Eye (tissue), 1 donor: ENCODE measurements around the gene CHST12.
"Not testable (repeated sequence)": the region's sequence is repeated elsewhere in the genome, so short reads cannot be mapped to it uniquely, and the experiment has no call there.

Experiments used
- DNase-seq: peaks from one replicate; pipeline ENCODE4 v3.0.0-alpha.2; 2015

The CHST12 gene

DNA sequence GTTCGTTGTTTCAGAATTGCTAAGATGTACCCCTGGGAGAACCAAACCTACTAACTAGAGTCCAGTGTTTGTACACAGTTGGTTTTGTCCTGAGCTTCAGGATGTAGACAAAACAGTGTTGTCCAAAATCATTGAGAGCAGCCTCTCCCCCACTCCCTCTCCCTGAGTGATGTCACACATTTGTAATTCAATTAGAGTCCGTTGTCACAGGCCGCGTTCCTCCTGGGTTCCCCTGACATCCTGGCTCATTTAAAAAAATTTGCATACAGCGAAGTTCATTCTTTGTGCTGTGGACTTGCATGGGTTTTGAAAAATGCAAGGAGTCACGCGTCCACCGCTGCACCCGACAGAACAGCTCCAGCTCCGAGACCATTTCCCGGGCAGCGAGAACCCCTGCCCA is 62.5 kb downstream of the CHST12 start:
- DNase-seq, result no peak

DNA sequence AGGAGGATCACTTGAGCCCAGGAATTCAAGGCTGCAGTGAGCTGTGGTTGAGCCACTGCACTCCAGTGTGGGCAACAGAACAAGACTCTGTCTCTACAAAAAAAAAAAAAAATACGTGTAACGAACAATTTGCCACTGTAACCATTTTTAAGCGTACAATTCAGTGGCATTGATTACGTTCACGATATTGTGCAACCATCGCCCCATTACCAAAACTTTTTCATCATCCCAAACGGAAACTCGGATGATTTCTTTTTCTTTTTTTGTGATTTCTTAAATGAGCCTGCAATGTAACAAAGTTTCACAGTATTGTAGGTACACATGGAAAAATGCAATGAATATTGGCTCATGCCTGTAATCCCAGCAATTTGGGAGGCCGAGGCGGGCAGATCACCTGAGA is 63.3 kb downstream of the CHST12 start:
- no peak for DNase-seq

DNA sequence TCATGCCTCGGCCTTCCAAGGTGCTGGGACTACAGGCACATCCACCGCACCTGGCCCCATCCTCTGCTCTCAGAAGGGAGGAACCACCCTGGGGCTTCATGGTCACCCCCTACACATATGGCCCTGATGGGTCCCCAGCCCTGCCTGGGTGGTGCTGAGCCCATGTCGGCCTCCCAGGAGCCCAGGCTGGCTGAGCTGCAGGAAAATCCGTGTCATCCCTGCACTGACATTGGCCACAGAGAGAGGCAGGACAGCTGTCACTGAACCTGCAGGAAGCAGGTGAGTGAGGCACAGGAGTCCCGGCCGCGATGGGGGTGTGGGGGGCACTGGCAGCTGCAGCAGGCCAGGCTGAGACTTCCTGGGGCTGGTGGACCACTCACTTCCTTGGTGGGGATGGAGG is 64.8 kb downstream of the CHST12 start:
- DNase-seq, result no peak

DNA sequence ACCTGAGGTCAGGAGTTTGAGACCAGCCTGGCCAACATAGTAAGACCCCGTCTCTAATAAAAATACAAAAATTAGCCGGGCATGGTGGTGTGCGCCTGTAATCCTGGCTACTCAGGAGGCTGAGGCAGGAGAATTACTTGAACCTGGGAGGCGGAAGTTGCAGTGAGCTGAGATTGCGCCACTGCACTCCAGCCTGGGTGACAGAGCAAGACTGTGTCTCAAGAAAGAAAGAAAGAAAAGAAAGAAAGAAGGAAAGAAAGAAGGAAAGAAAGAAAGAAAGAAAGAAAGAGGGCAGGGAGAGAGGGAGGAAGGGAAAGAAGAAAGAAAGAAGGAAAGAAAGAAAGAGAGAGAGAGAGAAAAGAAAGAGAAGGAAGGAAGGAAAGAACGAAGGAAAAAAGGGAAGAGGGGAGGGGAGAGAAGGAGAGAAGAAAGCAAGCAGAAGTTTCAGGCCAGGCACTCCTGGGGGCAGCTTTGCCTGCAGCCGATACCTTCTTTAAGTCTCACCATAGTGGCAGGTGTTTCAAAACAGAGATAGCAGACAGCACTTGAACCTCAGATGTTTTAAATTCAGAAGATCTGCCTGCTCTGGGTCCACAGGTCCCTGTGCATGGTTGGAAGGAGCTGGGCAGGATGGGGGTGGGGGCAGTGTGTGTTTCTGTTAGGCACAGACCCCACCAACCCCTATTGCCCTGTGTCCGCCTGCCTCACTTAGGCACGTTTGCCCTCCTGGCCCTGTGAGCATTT is 66.2 kb downstream of the CHST12 start:
- not testable (repeated sequence) for DNase-seq

DNA sequence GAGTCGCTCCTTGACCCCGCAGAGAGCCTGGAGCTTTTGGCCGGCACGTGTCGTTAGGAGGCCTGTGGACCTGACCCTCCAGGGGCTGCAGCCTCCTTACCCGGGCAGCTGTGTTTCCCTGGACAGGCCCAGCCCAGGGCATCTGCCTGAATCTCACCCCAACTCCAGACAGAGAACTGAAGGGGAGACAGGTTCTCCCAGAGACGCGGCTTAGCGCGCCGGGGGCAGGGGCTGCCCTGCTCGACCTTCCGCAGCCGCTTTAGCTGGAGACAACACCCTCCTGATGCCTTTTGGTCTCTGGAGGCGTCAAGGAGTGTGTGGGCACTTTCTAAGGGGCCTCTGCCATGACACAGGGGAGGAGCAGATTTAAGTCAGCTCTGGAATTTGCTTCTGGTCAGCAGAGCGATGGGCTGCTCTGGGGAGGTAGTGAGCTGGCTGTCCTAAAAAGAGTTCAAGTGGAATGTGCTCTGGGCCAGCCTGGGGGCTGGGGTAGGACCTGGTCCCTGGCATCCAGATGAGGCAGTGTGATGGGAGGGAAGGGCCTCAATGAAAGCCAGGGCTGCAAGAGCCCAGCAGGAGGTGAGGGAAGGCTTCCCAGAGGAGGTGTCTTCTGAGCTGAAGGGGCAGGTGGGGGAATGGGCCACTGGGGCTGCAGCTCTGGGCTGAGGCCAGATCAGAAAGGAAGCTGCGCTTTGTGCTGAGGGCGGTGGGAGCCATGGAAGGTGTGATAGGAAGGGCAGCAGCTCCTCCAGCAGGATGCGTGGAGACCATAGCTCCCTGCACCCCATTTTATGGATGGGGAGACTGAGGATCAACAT is 67.0 kb downstream of the CHST12 start:
- DNase-seq, result no peak

DNA sequence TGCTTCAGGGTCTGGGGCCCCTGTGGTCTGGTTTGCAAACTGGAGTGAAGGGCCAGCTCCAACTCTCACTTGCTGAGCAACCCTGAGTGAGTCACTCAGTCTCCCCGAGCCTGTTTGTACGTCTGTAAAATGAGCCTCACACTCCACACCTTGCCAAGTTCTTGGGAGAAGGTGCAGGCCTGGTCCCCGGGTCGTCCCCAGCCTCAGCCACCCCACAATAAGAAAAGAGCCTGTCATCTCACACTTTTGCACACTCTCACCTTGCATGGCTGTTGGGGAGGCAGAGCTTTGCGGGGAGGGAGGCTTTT is 67.6 kb downstream of the CHST12 start:
- DNase-seq, result no peak

DNA sequence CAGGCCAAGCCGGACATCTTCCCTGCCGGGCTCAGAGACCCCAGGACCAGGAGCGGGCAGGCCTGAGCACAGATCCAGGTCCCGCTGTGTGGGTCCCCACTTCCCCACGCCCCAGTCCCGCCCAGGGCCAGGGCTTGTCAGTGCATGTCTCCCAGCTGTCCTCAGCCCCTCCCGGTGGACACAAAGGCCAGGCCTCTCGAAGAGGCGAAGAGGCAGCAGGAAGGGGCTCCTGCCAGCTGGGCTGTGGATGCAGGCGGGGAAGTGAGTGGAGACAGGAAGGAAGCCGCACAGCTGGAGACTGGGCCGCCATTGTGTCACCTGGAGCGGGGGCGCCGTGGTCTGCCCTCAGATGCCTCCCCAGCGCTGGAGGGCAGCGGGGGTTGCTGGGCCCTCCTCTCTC is 68.0 kb downstream of the CHST12 start:
- no peak for DNase-seq

DNA sequence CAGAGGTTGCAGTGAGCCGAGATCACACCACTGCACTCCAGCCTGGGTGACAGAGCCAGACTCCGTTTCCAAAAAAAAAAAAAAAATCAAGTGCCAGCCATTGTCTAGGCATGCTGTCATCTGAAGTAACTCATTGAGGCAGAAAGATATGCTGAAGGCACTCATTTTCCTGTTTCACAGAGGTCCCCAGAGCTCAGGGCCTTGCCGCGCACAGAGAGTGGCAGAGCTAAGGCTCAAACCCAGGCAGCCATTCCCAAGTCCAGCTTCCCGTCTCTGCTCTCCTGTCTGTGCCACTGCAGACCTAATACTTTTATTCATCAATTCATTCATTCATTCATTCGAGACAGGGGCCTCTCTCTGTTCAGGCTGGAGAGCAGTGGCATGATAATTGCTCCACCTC is 69.3 kb downstream of the CHST12 start:
- peak; percentile 73 for DNase-seq

DNA sequence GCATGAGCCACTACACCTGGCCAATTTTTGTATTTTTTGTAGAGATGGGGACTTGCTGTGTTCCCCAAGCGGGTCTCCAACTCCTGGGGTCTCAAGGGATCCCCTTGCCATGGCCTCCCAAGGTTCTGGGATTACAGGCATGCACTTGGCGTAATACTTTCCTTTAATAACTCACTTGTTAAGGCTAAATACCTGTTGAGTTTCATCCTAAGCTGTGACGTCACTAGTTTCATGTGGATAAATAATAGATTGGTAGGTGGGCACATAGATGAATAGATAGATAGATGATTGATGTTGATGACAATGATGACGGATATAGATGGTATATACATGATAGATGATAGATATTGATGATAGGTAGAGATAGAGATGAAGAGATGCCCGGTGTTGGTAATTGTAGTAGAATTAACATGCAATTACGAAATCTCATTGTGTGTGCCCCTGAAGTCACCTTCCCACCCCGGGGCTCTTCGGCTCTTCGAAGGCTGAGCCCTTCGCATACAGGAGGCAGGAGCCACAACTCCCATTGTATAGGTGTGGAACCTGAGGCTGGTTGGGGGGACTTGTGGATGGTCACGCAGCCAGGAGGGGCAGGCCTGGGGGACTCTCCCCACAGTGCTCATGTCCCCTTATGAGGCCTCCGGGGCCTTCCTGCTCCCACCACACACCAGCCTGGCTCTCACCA is 70.2 kb downstream of the CHST12 start:
- DNase-seq, result no peak

DNA sequence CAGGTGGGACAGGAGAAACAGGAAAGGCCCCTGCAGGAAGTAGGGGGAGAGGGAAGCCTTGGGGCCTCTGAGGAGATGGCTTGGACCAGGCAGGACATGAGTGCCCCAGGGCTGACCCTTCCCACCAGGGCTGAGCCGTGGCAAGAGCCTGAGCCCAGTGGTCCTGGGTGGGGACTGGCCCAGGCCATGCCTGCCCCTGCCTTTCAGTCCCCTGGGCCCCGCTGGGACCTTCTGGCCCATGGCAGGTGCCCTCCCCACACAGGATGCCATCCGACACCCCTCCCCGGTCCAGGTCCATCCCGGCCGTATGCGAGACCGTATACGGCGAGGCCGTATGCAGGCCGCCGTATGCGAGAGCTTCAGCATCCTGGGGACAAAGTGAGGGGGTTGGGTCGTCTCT is 70.8 kb downstream of the CHST12 start:
- DNase-seq, result no peak

DNA sequence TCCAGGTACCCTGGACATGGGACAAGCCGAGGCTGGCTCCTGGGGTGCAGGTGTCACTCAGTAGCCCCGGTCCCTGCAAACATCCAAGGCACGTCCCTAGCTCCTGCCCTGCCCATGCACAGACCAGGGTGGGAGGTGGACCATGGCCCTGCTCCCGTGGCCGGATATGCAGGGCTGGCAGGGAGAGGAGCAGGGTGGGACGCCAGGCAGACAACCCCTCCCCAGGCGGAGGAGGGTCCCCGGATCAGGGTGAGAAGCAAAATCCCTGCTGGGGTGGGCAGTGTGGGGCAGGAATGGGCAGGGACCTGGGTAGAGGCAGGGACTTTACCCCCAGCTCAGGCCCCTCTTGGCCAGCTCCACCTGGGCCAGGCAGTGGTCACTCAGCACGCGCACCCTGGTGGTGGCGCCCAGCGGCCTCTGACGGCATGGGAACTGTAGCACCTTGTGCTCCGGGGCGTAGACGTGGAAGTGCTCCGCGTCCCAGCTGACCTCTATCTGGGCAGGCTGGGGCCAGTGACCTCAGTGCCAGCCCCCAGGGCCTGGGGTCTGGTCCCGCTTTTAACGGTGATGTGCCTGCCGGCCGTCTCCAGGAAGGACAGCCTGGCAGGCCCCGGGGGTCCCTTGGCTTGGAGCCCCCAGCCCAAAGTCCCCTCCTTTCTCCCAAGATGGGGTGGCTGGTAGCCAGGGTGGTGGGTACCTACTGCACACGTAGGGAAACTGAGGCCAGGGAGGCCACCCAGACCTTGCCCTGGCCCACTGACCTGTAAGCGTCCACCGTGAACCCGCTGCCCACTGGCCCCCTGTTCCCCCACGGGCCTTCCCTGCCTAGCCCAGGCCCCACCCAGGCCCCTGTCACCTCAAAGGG is 71.6 kb downstream of the CHST12 start:
- no peak for DNase-seq

DNA sequence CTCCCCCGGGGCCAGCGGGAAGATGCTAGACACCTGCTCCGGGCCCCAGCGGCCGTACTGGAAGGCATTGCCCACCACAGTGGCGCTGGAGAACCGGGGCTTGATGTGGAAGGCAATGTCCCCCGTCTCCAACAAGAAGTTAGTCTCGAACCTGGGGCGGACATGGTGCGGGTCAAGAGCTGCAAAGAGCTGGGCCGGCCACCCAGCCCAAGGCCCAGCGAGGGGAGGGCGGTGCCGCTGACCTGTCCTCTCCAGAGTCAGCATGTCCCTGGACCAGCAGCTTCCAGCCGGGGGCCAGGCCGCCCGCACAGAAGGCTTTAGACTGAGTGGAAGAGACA is 72.2 kb downstream of the CHST12 start:
- DNase-seq, result no peak

DNA sequence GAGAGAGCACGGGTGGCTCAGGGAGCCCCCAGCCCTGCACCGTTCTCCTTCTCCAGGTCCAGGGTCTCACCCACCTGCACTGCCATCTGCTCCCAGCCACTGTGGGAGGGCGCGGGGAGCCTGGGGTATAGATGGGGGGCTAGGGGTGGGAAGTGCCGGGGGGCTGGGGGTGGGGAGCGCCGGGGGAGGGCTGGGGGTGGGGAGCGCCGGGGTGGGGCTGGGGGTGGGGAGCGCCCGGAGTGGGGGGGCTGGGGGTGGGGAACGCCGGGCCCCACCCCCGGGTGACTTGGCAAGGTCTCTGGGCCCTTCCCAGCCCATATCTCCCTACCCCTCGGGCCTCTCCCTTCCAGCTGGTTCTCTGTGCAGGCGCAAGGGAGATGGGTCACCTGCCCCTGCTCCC is 72.9 kb downstream of the CHST12 start, which contains the start of gene GRIFIN:
TSS of gene GRIFIN (minus strand) at position 101 of the 400 bp plus-strand sequence. CDS start at position 86, 15 bp downstream.
- no peak for DNase-seq

DNA sequence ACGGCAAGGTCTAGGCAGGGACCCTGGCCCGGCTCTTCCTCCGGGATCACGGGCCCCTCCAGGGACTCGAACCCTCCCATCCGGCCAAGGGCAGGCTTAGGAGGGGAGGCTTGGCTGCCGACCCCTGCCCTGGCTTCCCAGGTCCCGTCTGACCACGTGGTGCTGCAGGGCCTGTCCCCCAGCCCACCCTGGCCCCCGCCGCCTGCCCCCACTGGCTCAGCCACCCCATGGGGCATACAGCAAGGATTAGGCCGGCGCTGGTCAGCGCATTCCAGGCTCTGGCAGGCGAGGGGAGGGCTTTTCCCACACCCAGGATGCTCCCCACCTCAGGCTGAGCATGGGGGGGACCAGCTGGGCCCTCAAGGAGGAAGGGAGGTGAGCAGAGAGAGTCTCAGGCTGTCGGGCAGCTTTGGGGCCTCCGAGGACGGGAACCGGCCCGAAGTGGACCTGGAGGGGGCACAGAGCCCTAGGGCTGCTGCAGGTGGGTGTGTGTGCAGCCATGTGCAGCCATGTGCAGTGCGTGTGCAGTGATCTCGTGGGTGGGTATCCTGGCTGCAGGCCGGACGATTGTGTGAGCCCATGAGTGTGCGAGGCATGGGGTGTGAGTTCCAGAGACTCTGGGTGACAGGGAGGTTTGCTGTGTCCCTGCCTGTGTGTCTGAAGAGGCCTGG is 73.5 kb downstream of the CHST12 start:
- DNase-seq, result no peak

DNA sequence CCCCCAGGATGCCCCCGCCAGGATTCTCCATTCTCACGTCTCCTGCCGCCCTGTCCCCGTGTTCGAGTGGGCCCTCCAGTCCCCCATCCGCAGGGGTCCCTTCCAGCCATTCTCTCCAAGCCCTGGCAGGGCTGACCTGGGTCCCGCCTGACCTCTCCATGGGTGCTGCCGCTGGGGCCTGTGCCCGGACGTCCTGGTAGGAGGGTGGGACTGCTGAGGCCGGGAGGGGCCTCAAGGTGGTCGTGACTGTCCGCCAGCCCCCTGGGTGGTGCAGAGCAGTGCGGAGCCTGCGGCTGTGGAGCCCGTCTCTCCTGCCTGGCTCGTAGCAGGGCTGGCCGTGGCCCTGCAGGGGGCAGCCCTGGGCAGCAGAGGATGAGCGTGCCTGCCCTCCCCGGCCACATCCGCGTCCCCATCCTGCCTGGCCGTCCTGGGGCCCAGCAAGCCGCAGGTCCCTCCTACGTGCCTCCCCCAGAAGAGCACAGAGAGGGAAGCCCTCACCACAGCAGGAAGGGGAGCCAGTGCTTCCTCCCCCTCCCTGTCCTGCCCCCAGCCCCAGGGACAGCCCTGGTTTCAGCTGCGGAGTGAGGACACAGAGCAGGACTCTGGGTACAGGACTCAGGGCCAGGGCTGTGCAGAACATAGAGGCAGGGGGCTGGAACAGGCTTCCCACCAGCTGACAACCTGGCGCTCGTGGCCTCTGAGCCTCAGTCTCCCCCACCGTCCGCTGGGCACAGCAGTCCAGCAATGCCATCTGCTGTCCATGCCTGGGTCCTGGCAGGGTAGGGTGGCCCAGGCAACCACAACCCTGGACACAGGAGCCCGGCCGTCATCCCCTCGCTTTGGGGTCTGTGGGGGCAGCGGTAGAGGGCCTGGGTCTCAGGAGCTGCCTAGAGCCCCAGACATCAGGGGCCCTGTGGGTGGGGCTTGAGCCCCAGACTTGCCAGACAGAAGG is 74.3 kb downstream of the CHST12 start:
- peak; percentile 84 for DNase-seq

DNA sequence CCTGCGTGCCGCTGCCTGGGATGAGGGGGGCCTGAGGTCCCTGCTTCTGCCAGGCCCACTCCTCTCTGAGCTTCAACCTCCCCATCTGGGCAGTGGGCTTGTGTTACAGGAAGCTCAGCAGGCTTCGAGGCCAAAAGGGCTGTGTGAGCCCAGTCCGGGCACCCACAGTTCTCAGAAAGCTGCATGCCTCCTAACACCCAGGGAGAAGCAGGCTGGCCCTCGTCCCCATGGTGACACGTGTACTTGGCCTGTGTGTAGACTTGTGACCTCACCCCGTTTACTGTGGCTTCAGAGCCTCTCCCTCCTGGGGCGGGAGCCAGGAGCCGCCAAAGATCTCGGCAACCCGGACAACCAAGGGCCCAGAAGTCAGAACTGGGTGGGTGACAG is 75.0 kb downstream of the CHST12 start:
- no peak for DNase-seq

DNA sequence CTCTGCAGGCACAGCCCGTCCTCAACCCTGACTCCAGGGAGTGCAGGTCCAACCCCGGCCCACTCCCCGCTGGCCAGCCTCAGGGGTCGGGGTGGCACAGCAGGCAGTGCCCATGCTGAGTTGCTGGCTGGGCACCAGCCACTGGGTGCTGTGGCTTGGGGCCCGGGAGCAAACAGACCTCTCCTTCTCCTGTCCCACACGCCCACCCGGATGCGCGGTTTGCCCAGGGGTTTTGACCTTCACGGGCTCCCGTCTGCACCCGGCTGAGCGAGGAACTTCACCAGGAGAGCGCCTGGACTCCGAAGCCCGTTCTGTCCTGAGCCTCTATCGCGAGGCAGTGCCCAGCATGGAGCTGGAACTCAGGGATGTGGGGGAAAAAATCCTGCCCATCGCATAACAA is 75.4 kb downstream of the CHST12 start:
- DNase-seq, result no peak

DNA sequence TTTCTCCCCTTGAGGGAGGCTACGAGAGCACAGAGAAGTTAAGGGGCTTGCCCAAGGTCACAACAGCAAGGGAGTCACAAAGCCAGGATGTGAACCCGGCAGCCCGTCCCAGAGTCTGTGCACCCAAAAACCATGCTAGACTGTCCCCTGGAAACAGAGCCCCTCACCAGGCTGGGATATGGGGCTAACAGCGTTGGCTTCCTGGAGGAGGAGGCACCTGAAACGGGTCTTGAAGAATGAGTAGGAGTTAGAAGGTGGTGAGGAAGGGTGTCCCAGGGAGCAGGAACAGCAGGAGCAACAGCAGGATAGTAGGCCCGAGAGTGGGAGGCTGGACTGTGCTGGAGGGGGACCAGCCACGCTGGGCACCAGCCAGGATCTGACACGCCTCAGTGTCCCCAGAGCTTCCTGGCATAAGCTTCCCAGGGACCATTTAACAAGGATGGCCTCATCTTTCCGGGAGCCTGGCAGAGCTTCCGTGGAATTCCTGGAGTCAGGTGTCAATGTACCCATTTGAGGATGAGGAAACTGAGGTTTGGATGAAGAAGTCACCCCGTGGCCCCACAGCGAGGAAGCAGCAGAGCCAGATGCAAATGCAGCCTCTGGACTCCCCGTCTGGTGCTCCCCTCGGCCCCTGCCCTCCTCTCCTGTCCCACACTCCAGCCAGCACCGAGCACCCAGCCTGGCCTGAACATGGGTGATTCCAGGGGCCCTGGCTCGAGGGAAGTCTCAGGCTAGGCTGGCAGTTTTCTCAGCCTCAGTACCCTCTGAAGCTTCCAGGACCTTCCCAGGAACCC is 76.1 kb downstream of the CHST12 start:
- no peak for DNase-seq

DNA sequence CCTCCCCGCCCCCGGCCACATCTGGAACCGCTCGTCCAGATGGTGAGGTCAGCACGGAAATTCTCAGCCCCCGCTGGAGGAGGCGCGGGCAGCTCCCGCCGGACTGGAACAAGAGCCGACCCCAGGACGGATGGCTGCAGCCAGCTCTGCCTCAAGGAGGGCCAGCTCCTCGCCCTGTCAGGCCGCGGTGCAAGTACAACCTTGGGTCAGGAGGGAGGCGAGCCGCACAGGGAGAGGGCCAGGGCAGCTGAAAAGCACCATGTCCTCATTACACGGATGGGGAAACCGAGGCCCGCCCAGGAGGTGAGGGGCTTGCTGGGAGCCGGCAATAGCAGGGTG is 76.6 kb downstream of the CHST12 start:
- DNase-seq, result no peak

DNA sequence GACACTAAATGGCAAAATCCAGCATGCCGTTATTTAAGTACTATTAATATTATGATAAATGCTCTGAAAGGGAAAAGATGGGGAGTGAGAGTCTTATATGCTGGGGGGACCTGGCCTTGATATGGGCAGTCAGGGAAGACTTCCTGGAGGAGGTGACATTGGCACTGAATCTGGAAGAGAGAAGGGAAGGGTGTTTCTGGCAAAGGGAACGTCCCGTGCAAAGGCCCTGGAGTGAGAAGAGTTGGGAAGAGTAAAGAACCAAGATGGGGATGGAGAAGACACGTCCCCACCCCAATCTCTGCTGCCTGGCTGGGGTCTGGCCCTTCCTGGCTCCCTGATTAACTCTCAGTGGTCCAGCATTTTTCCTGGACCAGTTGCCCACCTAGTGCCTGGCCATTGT is 77.8 kb downstream of the CHST12 start:
- no peak for DNase-seq
